A549 treated with RU486 at 1 μM for 4 hours (cell line): ENCODE measurements around the gene C17orf58. TPM values are rescaled to one million over a fixed set of nuclear protein-coding genes. Genes with fewer than 3 reads are reported as not detected.

Experiments
- total RNA-seq: library from RNA; stranded (reverse); fragments of 200-300 nt; extraction: Qiagen RNA extraction; gene quantifications from 5 replicates; pipeline ENCODE4 v1.2.3, GENCODE V29; 2022; ENCODE audit warnings: low read depth

The C17orf58 gene
- total RNA-seq, result 15.8 to 21.0 TPM (median 17.7 TPM) in 5 replicates

DNA sequence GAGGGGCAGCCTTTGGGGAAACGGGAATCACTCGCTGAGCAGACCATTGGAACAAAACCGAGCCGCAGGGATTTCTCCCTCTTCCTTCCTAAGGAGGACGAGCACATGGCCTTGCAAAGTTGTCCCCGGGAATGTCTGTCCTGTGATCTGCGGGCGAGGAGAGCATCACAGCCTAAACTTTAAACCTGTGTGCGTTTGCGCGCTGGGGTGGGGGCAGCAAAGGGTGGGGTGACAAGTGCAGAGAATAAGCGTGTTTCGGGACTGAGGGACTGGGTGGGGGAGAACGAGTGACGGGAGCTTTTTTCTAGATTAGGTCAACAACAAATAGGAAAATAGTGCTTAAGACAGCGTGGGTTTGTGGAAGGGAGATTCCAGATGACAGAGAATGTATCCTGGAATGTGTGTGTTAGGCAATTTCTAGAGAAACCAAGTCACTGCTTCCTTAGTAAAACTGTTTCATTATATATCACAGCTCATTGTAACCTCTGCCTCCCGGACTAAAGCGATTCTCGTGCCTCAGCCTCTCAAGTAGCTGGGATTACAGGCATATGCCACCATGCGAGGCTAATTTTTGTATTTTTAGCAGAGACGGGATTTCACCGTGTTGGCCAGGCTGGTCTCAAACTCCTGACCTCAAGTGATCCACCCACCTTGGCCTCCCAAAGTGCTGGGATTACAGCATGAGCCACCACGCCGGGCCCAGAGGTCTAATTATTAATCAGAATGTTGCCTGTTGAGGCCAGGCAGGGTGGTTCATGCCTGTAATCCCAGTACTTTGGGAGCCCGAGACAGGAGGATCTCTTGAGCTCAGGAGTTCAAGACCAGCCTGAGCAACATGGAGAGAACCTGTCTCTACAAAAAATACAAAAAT lies at the start of gene C17orf58:
Gene C17orf58, minus strand, starts transcription at position 169 of the 871 bp plus-strand sequence. CDS start 271 bp downstream, outside the sequence.

DNA sequence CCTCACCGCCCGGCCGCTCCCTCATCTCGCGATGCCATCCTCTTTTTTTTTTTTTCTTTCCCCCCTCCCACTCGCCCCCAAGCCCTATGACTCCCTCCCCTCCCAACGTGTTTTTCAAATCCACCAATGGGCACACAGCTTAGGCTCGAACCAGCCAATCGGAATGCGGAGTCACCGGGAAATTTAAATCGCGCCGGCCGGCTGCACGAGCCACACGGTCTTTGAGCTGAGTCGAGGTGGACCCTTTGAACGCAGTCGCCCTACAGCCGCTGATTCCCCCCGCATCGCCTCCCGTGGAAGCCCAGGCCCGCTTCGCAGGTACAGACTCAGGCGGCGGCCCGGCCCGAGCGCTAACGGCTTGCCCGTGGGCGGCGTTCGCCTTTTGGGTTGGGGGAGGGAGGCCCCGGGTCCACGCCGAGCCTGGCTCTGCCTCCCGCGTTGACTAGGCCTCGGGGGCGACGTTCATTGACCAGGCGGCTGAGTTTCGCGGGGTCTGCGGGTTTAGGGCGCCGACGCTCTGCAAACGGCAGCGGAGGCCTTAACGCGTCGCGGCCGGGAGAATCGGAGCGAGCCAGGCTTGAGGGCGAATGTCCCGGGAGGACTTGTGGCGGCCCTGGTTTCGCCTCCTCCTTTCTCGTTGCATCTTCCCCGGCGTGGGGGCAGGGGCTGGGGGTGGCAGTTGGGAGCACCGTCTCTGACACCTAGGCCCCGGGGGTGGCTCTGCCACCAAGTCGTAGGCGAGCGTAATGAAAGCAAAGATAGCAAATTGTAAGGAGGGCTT lies 39.4 kb upstream of the C17orf58 start, which contains the start of gene KPNA2:
Gene KPNA2, plus strand, starts transcription at position 213 of the 781 bp plus-strand sequence. CDS start 1,398 bp downstream, outside the sequence.

Other genes with a start within 250 kb of the C17orf58 start
- gene BPTF, start 171.0 kb downstream of the C17orf58 start, total RNA-seq, result 34.7 to 43.0 TPM (median 36.2 TPM) in 5 replicates
- gene KPNA2, start 39.3 kb upstream of the C17orf58 start, total RNA-seq, result 458 to 539 TPM (median 493 TPM) in 5 replicates